Mammary epithelial cell (primary cell): Measurements from ENCODE around the gene ABHD17C.

Experiments
- EZH2 ChIP-seq: IDR thresholded peaks from 2 replicates; pipeline ENCODE4 v1.6.1; 2012; ENCODE audit warnings: low read length, inconsistent platforms, borderline replicate concordance
- TF ChIP-seq, protein P1 (sequence below), 2 donors: IDR thresholded peaks in 1 of 2; conservative IDR thresholded peaks in 1 of 2; 2 replicates each; pipeline ENCODE4 v1.5.1; 2011 to 2012; ENCODE audit warnings: inconsistent platforms in 2 of 2, low read length in 2 of 2, mild to moderate bottlenecking in 2 of 2, control low read depth in 1 of 2, low read depth in 1 of 2; ENCODE audit not compliant: insufficient read depth in 1 of 2; ENCODE audit errors: extremely low read depth in 1 of 2

DNA sequence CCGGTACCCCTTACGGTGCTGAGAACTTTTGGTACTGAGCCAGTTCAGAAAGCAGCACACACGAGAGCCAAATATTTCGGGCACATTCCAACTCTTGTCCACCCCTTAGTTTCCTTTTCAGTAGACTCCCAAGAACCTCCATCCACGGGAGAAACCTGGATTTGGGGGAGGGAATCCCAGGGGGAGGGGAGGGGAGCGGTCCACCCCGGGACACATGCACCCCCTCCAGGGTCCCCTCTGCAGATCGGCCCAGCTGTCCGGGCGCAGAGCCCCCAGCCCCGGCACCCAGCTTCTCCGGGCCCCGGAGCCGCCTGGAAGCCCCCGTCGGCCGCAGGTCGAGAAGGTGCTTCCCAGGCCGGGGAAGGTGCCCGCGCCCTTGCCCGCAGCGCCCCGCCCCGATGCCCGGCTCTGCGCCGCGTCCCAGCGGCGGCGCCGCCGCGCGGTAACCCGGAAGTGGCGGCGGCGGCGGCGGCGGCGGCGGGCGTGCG lies 455 bp upstream of the ABHD17C start:
- TF ChIP-seq, protein P1, sequence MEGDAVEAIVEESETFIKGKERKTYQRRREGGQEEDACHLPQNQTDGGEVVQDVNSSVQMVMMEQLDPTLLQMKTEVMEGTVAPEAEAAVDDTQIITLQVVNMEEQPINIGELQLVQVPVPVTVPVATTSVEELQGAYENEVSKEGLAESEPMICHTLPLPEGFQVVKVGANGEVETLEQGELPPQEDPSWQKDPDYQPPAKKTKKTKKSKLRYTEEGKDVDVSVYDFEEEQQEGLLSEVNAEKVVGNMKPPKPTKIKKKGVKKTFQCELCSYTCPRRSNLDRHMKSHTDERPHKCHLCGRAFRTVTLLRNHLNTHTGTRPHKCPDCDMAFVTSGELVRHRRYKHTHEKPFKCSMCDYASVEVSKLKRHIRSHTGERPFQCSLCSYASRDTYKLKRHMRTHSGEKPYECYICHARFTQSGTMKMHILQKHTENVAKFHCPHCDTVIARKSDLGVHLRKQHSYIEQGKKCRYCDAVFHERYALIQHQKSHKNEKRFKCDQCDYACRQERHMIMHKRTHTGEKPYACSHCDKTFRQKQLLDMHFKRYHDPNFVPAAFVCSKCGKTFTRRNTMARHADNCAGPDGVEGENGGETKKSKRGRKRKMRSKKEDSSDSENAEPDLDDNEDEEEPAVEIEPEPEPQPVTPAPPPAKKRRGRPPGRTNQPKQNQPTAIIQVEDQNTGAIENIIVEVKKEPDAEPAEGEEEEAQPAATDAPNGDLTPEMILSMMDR (conservative IDR thresholded peaks at IDR 0.05 in 1 of 2, IDR thresholded peaks at IDR 0.05 in 1 of 2; ENCODE audit: extremely low read depth in 1 of 2, insufficient read depth in 1 of 2, low read depth in 1 of 2, low read length in 2 of 2) = no peak
- no peak for TF ChIP-seq EZH2
